H9 (cell line): Measurements from ENCODE around the gene ZNF844. TPM values are rescaled to one million over a fixed set of nuclear protein-coding genes. Genes with fewer than 3 reads are reported as not detected.

Experiments used
- DNase-seq: peaks from one replicate; pipeline ENCODE4 v3.0.0-alpha.2; 2017
- H2AFZ ChIP-seq: one replicate; pipeline ENCODE4 v1.6.1; 2013; ENCODE audit warnings: mild to moderate bottlenecking, low read length, control low read depth, moderate library complexity
- H2AK5ac ChIP-seq: 2 replicates; pipeline ENCODE4 v1.6.1; 2013; ENCODE audit warnings: low read length, control low read depth, mixed read lengths; ENCODE audit not compliant: insufficient read length
- H2BK120ac ChIP-seq: one replicate; pipeline ENCODE4 v1.6.1; 2013; ENCODE audit warnings: low read depth, mild to moderate bottlenecking, low read length, control low read depth, inconsistent platforms; ENCODE audit not compliant: poor library complexity, severe bottlenecking
- H2BK12ac ChIP-seq: 2 replicates; pipeline ENCODE4 v1.6.1; 2013; ENCODE audit warnings: low read length, control low read depth, mixed read lengths, low read depth; ENCODE audit not compliant: insufficient read length
- H2BK15ac ChIP-seq: 2 replicates; pipeline ENCODE4 v1.6.1; 2013; ENCODE audit warnings: low read depth, low read length, control low read depth
- H2BK20ac ChIP-seq: one replicate; pipeline ENCODE4 v1.6.1; 2013; ENCODE audit warnings: low read depth, mild to moderate bottlenecking, low read length, control low read depth, inconsistent platforms; ENCODE audit not compliant: poor library complexity, severe bottlenecking
- H2BK5ac ChIP-seq: 2 replicates; pipeline ENCODE4 v1.6.1; 2013; ENCODE audit warnings: low read length, control low read depth, mixed read lengths; ENCODE audit not compliant: insufficient read length
- H3K14ac ChIP-seq: 2 replicates; pipeline ENCODE4 v1.6.1; 2013; ENCODE audit warnings: low read length, control low read depth; ENCODE audit not compliant: insufficient read depth
- H3K18ac ChIP-seq: 2 replicates; pipeline ENCODE4 v1.6.1; 2013; ENCODE audit warnings: low read depth, mild to moderate bottlenecking, mixed read lengths, low read length, control low read depth; ENCODE audit not compliant: insufficient read length
- H3K23ac ChIP-seq: 2 replicates; pipeline ENCODE4 v1.6.1; 2013; ENCODE audit warnings: low read length, control low read depth, mixed read lengths, low read depth; ENCODE audit not compliant: insufficient read length
- H3K23me2 ChIP-seq: 2 replicates; pipeline ENCODE4 v1.6.1; 2013; ENCODE audit warnings: low read depth, mild to moderate bottlenecking, mixed read lengths, low read length, control low read depth; ENCODE audit not compliant: insufficient read length, poor library complexity, severe bottlenecking
- H3K27ac ChIP-seq: 2 replicates; pipeline ENCODE4 v1.5.1; 2013; ENCODE audit warnings: low read length, control low read depth, mixed read lengths, low read depth; ENCODE audit not compliant: insufficient read length
- H3K27me3 ChIP-seq: 2 replicates; pipeline ENCODE4 v1.6.1; 2013; ENCODE audit warnings: low read length, control low read depth, inconsistent platforms; ENCODE audit not compliant: insufficient read depth
- H3K4ac ChIP-seq: 2 replicates; pipeline ENCODE4 v1.6.1; 2013; ENCODE audit warnings: low read depth, mild to moderate bottlenecking, control low read depth, inconsistent platforms, low read length, moderate library complexity
- H3K4me1 ChIP-seq: 2 replicates; pipeline ENCODE4 v1.6.1; 2013; ENCODE audit warnings: low read length, control low read depth, inconsistent platforms; ENCODE audit not compliant: insufficient read depth
- H3K4me2 ChIP-seq: 2 replicates; pipeline ENCODE4 v1.6.1; 2013; ENCODE audit warnings: low read length, control low read depth, mixed read lengths; ENCODE audit not compliant: insufficient read length, insufficient read depth
- H3K56ac ChIP-seq: 2 replicates; pipeline ENCODE4 v1.6.1; 2013; ENCODE audit warnings: low read depth, mild to moderate bottlenecking, mixed read lengths, low read length, control low read depth; ENCODE audit not compliant: insufficient read length
- H3K79me1 ChIP-seq: 2 replicates; pipeline ENCODE4 v1.6.1; 2013; ENCODE audit warnings: low read depth, mild to moderate bottlenecking, moderate library complexity, low read length, control low read depth, inconsistent platforms; ENCODE audit not compliant: insufficient read depth, poor library complexity, severe bottlenecking
- H3K79me2 ChIP-seq: 2 replicates; pipeline ENCODE4 v1.6.1; 2013; ENCODE audit warnings: low read length, control low read depth, inconsistent platforms; ENCODE audit not compliant: insufficient read depth
- H3K9ac ChIP-seq: 2 replicates; pipeline ENCODE4 v1.6.1; 2013; ENCODE audit warnings: low read length, control low read depth, mixed read lengths; ENCODE audit not compliant: insufficient read length; ENCODE audit errors: extremely low read depth
- H3K9me3 ChIP-seq: one replicate; pipeline ENCODE4 v1.6.1; 2013; ENCODE audit warnings: low read depth, low read length, inconsistent platforms; ENCODE audit not compliant: control insufficient read depth
- H3T11ph ChIP-seq: one replicate; pipeline ENCODE4 v1.6.1; 2013; ENCODE audit warnings: mild to moderate bottlenecking, low read length, control low read depth, inconsistent platforms
- H4K20me1 ChIP-seq: one replicate; pipeline ENCODE4 v1.6.1; 2013; ENCODE audit not compliant: control insufficient read depth, insufficient read length, insufficient read depth
- H4K5ac ChIP-seq: 2 replicates; pipeline ENCODE4 v1.6.1; 2013; ENCODE audit warnings: low read depth, mild to moderate bottlenecking, mixed read lengths, low read length, control low read depth; ENCODE audit not compliant: insufficient read length
- H4K8ac ChIP-seq: replicated peaks from 2 replicates; pipeline ENCODE4 v1.6.1; 2013; ENCODE audit warnings: low read length, control low read depth, mixed read lengths, low read depth; ENCODE audit not compliant: insufficient read length
- H4K91ac ChIP-seq: 2 replicates; pipeline ENCODE4 v1.6.1; 2013; ENCODE audit warnings: low read depth, mild to moderate bottlenecking, moderate library complexity, mixed read lengths, low read length, control low read depth; ENCODE audit not compliant: insufficient read length
- H3K27ac Mint-ChIP-seq, 3 experiments: 2 replicates in 2 of 3; 3 replicates in 1 of 3; pipeline ENCODE4 v1.8.0; 2020 to 2021; ENCODE audit warnings: mixed read lengths in 3 of 3, mild to moderate bottlenecking in 1 of 3, moderate library complexity in 1 of 3
- H3K27me3 Mint-ChIP-seq: 2 replicates; pipeline ENCODE4 v1.8.0; 2021; ENCODE audit warnings: low read depth, mild to moderate bottlenecking, moderate library complexity, mixed read lengths
- H3K36me3 Mint-ChIP-seq, 3 experiments: 2 replicates in 2 of 3; 3 replicates in 1 of 3; pipeline ENCODE4 v1.8.0; 2020 to 2021; ENCODE audit warnings: low read depth in 3 of 3, mixed read lengths in 3 of 3; ENCODE audit not compliant: insufficient read depth in 1 of 3
- H3K4me1 Mint-ChIP-seq, 2 experiments: 2 replicates each; pipeline ENCODE4 v1.8.0; 2020; ENCODE audit warnings: mixed read lengths in 2 of 2
- H3K4me3 Mint-ChIP-seq, 2 experiments: 2 replicates in 1 of 2; 3 replicates in 1 of 2; pipeline ENCODE4 v1.8.0; 2020 to 2021; ENCODE audit warnings: mild to moderate bottlenecking in 2 of 2, mixed read lengths in 2 of 2, moderate library complexity in 1 of 2
- H3K9me3 Mint-ChIP-seq, 2 experiments: 2 replicates in 1 of 2; 3 replicates in 1 of 2; pipeline ENCODE4 v1.8.0; 2020; ENCODE audit warnings: mild to moderate bottlenecking in 2 of 2, mixed read lengths in 2 of 2, moderate library complexity in 1 of 2
- WGBS: extraction: QIAGEN DNeasy Blood & Tissue Kit; methylation state at CpG from one replicate; pipeline ENCODE4 v1.1.7; 2013; ENCODE audit warnings: missing lambda C conversion rate, low lambda C conversion rate, mixed read lengths; ENCODE audit not compliant: insufficient read length; ENCODE audit errors: extremely low coverage; 5-methylcytosine and 5-hydroxymethylcytosine counted together
- total RNA-seq: library from RNA; stranded (reverse); gene quantifications from 2 replicates; pipeline ENCODE4 v1.2.1, GENCODE V29; 2021
- TF ChIP-seq, protein P1 (sequence below): fragments of 200-600 bp; sonication (generic); conservative IDR thresholded peaks from 3 replicates; pipeline ENCODE4 v1.8.0; 2021; ENCODE audit warnings: antibody characterized with exemption, mild to moderate bottlenecking

The ZNF844 gene
- total RNA-seq, 1 experiment from 2014 or later: 10.0 TPM

DNA sequence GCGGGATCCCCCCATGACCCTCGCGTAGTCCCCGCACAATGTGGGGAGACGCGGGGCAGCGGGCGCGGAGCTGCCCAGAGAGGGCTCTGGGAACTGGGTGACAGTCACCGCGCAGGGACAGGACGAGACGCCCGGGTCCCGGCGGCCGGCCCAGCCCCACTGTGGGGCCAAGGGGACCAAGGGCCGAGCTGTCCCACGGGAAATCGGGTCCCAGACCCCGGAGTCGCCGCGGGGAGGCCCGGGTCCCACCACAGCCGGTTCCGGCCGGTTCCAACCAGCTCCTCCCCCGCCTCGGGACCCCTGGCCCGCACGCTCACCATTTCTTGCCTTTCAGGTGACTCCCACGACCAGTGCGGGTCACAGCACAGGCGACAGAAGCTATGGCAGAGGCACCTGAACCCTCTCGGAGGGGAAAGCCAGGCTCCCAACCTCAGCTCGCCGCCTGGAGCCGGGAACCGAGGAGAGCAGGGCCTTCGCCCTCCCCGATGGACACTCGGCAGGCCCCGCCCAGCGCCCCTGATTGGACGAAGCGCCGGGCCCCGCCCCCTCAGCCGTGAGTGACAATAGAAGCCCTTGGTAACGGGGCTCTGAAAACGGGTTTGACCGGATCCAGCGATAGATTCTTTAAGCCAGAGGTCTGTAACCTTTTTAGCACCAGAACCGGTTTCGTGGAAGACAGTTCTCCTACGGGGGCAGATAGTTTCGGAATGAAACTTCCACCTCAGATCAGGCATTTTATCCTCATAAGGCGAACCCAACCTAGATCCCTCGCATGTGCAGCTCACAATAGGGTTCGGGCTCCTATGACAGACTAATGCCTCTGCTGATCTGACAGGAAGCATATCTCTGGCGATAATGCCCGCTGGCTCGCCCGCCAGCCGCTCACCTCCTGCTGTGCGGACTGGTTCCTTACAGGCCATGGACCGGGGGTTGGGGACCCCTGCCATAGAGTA is 29.0 kb upstream of the ZNF844 start, which contains the start of gene ZNF433:
ZNF433 (minus strand) TSS at position 460 of the 953 bp plus-strand sequence; CDS start at position 320, 140 bp downstream.
- no peak within 1 kb of the TSS for H2AFZ ChIP-seq
- H3K4me3 Mint-ChIP-seq: peak within 1 kb of the TSS; percentile 78 to 88
- peak within 1 kb of the TSS; percentile 58 for H3K9ac ChIP-seq
- peaks cover 8 to 11% of the 10 kb centered on the region in 2 experiments; a peak in 4 of 5 replicates for H3K9me3 Mint-ChIP-seq
- H2BK5ac ChIP-seq: no peak within 1 kb of the TSS
- no peak within 1 kb of the TSS for H3K56ac ChIP-seq
- H3K79me1 ChIP-seq: no peaks in the 10 kb centered on the region
- no peaks in the 10 kb centered on the region; the same call in 1 of the 2 replicates for H3K27me3 ChIP-seq
- no peaks in the 10 kb centered on the region; the same call in 1 of the 2 replicates for H3K4me1 ChIP-seq
- H3K4me2 ChIP-seq: peak within 1 kb of the TSS; percentile 48
- H3K79me2 ChIP-seq: no peaks in the 10 kb centered on the region
- H3K9me3 ChIP-seq: no peaks in the 10 kb centered on the region
- H2BK120ac ChIP-seq: no peak within 1 kb of the TSS
- H3T11ph ChIP-seq: no peak within 1 kb of the TSS
- peak within 1 kb of the TSS; percentile 84 for H3K18ac ChIP-seq
- H3K27ac ChIP-seq: no peak within 1 kb of the TSS
- peaks cover 2 to 25% (median 19%) of the 10 kb centered on the region in 3 experiments; a peak in 5 of 7 replicates for H3K36me3 Mint-ChIP-seq
- peak within 1 kb of the TSS; percentile 86; the same call in 1 of the 2 replicates for H3K14ac ChIP-seq
- no peak within 1 kb of the TSS for H4K8ac ChIP-seq
- peak within 1 kb of the TSS in 2 of 3 experiments; percentile 70 to 87; a peak in 4 of 7 replicates for H3K27ac Mint-ChIP-seq
- peaks cover 37% of the 10 kb centered on the region for H3K27me3 Mint-ChIP-seq
- WGBS: no CpG with 5 or more reads among the region's 68 CpGs
- TF ChIP-seq, protein P1, sequence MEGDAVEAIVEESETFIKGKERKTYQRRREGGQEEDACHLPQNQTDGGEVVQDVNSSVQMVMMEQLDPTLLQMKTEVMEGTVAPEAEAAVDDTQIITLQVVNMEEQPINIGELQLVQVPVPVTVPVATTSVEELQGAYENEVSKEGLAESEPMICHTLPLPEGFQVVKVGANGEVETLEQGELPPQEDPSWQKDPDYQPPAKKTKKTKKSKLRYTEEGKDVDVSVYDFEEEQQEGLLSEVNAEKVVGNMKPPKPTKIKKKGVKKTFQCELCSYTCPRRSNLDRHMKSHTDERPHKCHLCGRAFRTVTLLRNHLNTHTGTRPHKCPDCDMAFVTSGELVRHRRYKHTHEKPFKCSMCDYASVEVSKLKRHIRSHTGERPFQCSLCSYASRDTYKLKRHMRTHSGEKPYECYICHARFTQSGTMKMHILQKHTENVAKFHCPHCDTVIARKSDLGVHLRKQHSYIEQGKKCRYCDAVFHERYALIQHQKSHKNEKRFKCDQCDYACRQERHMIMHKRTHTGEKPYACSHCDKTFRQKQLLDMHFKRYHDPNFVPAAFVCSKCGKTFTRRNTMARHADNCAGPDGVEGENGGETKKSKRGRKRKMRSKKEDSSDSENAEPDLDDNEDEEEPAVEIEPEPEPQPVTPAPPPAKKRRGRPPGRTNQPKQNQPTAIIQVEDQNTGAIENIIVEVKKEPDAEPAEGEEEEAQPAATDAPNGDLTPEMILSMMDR: no peak
- H4K5ac ChIP-seq: no peak within 1 kb of the TSS
- no peaks in the 10 kb centered on the region for H4K20me1 ChIP-seq
- H4K91ac ChIP-seq: no peak within 1 kb of the TSS
- no peak within 1 kb of the TSS for H3K23ac ChIP-seq
- H2BK20ac ChIP-seq: no peak within 1 kb of the TSS
- no peak within 1 kb of the TSS for H2BK12ac ChIP-seq
- H3K4ac ChIP-seq: no peak within 1 kb of the TSS
- H3K23me2 ChIP-seq: peaks cover 5% of the 10 kb centered on the region
- H2AK5ac ChIP-seq: no peak within 1 kb of the TSS
- no peak within 1 kb of the TSS for H2BK15ac ChIP-seq
- DNase-seq: peak; percentile 94
- H3K4me1 Mint-ChIP-seq: peaks cover 11 to 21% of the 10 kb centered on the region in 2 experiments
